Measurements from ENCODE around the gene NGFR.

The NGFR gene

GRCh38 chr17:49469831-49470810, 25.0 kb upstream of the NGFR start:
- no peak for DNase-seq

DNA sequence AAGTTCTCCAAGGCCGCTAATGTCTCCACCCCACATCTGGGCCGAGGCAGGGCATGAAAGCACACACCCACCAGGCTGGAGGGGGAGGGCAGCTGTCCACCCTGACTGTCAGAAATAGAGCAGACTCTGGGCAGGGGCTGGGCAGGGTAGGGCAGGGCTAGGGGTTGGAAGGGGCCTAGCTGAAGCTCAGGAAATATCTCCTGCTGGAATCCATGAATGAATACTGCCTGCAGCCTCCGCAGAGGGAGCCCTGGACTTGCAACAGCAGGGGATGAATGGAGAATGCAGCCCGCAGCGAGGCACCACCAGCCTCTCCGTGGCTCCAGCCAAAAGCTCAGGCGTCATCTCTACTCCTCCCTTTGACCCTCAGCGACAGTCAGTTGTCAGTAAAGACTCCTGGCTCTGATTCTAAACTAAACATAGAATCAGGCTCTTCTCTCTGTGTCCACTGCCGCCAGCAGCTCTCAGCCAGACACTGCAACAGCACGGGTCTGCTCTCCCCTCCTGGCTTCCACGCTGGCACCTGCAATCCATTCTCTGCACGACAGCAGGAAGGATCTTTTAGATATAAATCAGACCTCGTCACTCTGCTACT, 23.9 kb upstream of the NGFR start:
- DNase-seq = no peak

DNA sequence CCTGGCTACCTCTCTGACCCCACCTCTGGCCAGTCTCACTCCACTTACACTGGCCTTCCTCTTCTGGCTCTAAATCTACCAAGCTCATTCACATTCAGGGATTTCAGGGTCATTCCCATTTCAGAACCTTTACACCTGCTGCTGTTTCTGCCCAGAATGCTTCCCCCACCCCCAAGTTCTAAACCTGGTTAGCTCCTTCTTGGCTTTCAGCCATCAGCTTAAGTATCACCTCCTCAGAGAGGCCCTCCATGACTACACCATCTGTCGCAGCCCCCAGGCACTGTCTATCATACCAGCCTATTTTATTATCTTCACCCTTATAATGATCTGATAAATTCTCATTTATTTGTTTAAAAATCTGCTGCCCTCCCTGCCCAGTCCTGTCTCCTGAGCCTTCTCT, 23.3 kb upstream of the NGFR start:
- DNase-seq = no peak

DNA sequence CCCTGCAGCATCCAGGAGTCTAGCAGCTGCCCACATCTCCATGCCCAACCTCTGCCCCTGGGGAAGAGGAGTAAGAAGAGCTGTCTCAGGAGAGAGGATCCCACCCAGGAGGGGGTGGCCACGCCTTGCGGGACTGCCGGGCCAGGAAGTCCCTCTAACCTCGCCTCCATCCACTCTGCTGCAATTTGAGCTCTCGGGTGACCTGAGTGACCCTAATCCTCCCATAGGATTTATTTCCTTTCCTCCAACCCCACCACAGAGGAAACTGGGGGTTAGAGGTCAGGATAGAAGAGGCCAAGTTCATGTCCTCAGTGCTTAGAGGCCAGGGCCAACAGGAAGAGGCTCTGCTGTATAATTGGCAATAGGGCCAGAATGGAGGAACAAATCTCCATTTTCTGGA, 22.6 kb upstream of the NGFR start:
- DNase-seq = no peak

DNA sequence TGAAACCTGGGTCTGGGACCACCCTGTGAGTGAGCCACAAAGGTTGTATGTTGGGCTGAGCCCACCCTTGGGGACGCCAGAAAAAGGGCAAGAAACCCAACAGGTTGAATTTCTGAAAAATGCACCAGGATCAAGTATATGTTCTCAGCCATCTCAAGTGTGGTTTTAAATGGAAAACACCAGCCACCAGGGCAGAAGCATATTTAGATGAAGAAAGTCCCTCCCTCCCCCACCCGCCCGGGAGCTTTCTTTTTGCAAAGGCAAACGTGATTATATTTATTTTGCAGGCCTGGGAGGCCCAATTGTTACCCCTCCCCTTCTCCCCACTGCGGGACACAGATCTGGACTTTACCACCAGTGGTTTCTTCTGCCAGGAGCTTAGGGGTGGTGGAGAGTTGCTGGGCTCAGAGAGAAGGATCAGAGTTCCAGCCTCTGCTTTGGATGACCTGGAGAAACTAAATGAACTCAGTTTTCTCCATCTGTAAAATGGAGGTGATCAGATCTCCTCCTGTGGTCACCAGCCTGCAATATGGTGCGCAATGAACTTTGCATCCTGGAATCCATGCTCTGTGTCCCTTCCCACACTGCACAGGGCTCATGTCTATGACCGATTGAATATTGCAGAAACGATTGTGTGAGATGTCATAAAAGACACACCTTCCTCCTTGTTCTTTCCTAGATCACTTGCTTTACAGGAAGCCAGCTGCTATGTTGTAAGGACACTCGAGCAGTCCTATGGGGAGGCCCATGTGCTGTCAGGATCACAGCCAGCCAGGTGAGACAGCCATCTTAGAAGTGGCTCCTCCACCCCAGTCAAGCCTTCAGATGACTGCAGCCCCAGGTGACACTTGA, 21.0 kb upstream of the NGFR start:
- DNase-seq = no peak

- DNase-seq = no peak
These were observed 17.4 kb upstream of the NGFR start for GRCh38 chr17:49477709-49478108.

DNA sequence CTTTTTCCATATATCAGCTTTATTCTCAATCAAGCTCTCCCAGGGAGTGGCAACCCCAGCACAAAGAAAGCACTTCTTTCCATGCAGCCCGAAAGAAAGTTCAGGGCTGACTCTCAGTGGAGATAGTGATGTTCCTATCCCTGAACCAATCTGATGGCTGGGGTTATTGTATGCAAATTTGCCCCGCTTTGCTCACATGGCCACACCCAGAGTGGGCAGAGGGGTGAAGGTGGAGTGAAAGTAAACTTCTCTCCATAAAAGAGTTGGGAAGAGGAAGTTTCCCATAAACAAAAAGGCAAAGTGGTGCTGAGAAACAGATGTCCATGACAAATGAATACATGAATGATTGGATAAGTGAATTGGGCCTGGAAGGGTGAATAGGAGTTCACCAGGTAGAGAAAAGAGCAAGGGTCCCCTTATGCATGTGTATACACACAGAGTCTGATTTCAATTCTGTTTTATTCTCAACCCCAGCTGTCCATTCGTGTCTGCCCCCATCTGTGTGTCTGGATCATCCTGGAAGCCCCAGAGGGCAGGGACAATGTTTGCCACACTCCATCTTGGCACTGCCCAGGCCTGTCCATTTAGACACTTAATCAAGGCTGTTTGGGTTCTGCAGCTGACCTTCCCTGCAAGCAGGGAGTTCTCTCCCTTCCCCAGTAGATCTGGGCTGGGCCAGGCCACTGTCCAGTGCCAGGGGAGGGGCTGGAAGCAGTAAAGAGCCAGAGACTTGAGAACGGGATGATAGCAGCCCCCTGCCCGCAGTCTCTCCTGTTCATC, 14.1 kb upstream of the NGFR start:
- no peak for DNase-seq

GRCh38 chr17:49482144-49482817, 12.8 kb upstream of the NGFR start:
- no peak for DNase-seq

DNA sequence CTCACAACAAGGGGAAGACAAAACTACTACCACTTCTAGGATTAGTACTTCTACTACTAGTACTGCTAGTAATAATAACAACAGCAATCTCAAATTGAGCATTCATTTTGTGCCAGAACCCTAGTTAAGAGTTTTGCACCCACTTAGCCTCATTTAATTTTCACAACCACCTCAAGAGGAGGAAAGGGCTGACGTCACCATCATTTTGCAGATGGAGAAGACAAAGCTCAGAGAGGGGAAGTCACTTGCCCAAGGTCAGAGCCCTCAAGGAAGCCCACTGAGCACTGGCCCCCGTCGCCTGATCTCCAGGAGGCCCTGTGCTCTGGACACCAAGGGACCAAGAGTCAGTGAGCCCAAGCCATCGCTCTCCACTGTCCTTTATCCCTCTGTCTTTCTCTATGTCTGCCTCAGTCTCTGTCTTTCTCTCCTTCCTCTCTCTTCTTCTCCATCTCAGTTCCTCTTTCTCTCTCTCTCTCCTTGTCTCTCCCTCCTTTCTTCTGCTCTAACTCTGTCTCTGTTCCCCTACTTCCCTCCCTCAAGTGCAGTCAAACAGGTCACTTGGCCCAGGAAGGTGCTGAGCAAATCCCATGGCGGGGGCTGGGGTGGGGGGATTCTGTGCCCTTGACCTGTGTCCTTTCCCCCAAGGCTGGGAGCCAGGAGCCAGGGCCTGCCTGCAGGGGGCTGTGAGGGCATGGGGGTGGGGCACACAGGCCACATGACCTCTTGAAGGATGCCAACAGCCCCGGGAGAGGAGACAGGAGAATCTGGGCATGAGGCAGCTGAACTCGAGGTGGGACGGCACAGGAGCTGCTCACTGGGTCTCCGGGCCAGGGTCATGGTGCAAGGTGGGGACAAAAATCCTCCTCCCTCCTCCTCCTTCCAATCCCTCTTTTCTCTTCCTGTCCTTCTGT, 11.2 kb upstream of the NGFR start:
- DNase-seq = no peak

GRCh38 chr17:49484588-49484987, 10.5 kb upstream of the NGFR start:
- DNase-seq = no peak

DNA sequence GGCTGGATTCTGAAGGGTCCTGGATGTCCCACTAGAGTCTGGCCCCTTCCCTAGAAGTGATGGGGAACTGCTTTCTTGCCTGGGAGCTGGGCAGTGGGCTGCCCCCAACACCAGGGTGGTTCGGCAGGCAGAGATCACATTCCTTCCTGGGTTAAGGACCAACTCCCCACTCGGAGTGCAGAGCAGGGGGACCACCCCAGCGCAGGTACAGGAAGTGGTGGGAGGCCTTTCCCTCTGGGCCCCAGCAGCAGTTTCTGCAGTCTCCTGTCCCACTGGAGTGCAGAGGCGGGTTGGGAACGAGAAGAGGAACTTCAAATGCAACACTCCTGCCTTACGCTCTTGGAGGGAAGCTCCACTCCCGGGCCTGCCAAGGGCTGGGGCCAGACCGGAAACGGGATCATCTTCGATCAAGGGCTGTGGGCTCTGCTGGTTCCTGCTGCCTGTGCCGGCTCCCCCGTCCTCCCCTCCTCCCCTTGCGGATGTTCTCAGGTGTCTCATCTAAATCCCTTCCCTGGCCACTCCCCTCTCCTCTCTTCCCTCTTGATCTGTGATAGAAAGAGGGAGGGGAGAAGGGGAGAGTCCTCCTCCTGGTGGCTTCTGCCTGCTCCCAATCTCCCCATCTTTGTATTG, 9.0 kb upstream of the NGFR start:
- DNase-seq = no peak

GRCh38 chr17:49487183-49487582, 7.9 kb upstream of the NGFR start:
- DNase-seq = no peak

- no peak for DNase-seq
These were observed 6.5 kb upstream of the NGFR start for GRCh38 chr17:49488612-49489011.

DNA sequence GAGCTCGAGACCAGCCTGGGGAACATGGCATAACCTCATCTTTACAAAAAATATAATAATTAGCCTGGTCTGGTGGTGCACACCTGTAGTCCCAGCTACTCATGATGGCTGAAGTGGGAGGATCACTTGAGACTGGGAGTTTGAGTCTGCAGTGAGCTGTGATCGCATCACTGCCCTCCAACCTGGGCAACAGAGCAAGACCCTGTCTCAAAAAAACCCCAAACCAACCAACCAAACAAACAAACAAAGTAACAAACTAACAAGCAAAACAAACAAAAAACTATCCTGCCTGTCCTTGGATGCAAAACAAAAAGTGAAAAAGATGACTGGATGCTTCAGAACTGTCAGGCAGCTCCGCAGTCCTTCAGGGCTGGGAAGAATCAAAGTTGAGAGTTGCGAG, 5.7 kb upstream of the NGFR start:
- no peak for DNase-seq

DNA sequence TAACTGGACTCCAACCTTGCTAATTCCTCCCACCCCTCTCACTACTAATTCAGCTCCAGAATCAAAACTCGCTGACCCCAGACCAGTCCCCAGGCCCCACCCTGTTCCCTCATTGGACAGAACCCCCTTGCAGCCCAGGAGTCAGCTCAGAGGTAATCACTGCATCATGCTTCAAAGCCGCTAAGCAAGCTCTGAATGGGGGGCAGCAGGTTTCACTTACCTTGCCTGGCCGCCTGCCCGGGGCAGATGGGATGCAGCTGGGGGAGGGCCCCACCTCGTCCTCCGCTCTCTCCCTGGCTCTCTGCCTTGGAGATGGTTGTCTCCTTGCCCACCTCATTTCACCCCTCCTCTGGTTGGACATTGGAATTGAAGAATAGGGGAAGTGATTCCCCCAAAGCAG, 4.8 kb upstream of the NGFR start:
- no peak for DNase-seq

GRCh38 chr17:49491192-49491769, 3.8 kb upstream of the NGFR start:
- DNase-seq = no peak

DNA sequence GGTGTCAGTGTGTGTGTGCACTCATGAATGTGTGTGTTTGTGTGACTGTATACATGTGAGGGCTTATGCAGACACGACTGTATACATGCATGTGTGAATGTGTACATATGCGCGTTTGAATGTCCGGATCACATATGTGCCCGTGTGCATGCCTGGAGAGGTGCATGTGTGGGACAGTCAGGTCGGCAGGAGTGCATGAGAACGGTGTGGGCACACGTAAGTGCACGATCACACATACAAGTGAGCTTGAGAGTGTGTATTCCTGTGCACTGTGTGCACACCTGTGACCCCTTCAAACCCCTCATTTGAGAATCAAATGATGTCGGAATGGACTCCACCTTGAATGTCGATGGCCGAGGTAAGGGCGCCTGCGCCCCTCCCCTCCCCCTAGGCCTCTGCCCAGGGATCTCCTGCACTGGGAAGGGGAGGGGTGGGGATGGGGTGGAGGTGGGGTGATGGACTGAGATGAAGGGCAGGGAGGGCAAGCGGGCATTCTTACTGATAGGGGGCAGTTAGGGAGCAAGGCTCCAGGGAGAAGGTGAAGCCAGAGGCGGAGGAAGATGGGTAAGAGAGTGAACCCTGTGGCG, 601 bp upstream of the NGFR start:
- no peak for DNase-seq

DNA sequence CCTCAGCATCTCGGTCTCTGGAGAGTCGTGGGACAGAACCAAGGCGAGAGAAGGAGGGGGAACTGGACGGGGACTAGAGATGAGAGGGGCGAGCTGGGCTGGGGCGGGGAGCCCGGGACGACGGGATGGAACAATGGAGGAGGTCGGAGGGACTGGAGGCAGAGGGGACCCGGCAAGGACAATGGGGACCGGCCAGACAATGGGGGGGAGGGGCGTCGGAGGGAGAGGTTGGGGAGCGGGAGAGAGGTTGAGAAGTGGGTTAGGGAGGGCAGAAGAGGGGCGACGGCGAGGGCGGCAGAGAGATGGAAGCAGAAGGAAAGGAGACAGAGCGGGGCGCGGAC, 719 bp downstream of the NGFR start:
- no peak for DNase-seq

DNA sequence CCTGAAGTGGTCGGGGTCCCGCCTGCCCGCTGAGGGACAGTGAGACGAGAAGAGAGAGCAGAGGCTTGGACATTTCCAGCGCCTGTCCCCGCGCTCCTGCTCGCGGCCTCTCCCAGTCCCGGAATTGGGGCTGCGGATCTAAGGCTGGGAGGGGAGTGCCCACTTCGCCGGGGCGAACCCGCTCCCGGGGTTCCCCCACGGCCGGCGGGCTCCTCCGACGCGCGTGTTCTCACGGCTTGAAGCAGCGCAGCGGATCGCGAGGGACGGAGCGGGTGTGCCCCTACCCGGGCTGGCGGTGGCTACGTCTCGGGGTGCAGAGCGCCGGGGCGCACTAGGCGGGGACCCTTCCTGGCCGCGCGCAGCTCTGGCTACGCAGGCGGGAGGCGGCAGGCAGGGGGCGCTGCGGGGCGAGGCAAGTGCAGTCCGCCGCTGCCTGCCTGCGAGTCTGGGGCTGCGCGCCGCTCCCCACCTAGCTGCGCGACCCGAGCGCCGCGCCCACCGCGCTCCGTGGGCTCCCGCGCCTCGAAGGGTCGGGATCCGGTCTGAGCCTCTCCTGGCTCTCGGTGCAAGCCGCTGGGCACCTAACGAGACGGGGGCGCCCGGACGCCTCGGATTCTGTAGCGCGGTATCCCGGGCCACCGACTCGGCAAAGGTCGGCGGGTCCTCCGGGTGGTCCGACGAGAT, 1.2 kb downstream of the NGFR start:
- peak in 1 of 2 experiments; percentile 25 for DNase-seq

DNA sequence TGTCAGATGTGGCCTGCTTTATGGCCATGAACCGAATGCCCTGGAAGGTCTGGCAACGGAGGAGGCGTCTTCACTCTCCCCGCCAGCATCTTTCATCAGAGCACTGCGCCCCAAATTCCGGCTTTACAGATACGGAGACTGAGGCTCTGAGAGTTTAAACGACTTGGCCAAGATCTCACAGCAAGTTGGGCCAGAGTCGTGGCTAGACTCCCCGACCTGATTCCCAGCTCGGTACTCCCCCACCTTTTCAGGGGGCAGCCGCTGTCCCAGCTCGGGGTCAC, 1.7 kb downstream of the NGFR start:
- no peak for DNase-seq
